ENCODE measurements around the gene C1orf232.

Gene C1orf232

DNA sequence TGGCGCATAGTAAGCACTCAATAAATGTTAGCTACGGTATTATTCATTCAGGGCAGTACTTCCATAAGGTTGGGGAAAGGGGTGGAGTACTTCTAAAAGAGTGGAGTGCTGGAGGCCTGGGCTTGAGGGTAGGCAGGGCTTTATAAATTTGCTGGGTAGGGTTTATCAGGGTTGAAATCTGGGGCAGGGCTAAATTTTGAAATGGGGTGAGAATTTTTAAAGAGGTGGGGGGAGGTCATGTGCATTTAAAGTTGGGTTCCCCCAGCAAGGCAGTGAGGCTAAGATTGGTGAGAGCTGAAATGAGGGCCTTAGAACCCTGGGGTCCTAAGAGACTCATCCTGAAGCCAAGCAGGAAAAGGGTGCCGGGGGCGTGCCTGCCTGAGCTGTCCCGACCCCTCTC is 31.6 kb upstream of the C1orf232 start:
- ChIA-PET CTCF (interaction anchor here (2.4 kb wide), 1 partner anchor 34 kb away, joined by 9 read pairs; the partner anchor contains the start of gene CEP85), POLR2A (no interaction called here)
- no peak for DNase-seq (ENCODE audit: extremely low spot score)
- TF ChIP-seq, protein P1, sequence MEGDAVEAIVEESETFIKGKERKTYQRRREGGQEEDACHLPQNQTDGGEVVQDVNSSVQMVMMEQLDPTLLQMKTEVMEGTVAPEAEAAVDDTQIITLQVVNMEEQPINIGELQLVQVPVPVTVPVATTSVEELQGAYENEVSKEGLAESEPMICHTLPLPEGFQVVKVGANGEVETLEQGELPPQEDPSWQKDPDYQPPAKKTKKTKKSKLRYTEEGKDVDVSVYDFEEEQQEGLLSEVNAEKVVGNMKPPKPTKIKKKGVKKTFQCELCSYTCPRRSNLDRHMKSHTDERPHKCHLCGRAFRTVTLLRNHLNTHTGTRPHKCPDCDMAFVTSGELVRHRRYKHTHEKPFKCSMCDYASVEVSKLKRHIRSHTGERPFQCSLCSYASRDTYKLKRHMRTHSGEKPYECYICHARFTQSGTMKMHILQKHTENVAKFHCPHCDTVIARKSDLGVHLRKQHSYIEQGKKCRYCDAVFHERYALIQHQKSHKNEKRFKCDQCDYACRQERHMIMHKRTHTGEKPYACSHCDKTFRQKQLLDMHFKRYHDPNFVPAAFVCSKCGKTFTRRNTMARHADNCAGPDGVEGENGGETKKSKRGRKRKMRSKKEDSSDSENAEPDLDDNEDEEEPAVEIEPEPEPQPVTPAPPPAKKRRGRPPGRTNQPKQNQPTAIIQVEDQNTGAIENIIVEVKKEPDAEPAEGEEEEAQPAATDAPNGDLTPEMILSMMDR (IDR thresholded peaks at IDR 0.05; ENCODE audit: control extremely low read depth, extremely low read depth, low read depth, missing control alignments): no peak

DNA sequence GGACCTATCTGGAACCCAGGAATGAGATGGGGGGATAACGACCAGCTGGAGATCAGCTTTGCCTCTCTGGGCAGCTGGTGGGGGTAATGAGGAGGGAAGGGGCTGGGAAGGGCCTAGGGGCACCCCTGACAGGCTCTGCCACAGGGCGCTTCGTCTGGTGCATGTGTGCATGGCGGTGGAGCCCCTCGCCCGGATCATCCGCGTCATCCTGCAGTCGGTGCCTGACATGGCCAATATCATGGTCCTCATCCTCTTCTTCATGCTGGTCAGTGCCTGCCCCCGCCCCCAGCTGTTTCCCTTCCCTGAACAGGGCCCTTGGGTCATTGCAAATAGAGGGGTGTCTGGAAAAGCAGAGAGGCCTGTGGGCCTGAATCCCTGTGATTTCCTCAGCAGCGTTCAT is 29.1 kb upstream of the C1orf232 start:
- TF ChIP-seq, protein P1 (IDR thresholded peaks at IDR 0.05; ENCODE audit: control extremely low read depth, extremely low read depth, low read depth, missing control alignments): no peak
- POLR2A ChIA-PET: no interaction called here
- CTCF ChIA-PET: interaction anchor here (0.8 kb wide), 2 partner anchors 28 to 36 kb away, joined by 3 to 4 read pairs; partner anchors contain the start of genes CEP85 and ZNF593
- no peak for DNase-seq (ENCODE audit: extremely low spot score)

DNA sequence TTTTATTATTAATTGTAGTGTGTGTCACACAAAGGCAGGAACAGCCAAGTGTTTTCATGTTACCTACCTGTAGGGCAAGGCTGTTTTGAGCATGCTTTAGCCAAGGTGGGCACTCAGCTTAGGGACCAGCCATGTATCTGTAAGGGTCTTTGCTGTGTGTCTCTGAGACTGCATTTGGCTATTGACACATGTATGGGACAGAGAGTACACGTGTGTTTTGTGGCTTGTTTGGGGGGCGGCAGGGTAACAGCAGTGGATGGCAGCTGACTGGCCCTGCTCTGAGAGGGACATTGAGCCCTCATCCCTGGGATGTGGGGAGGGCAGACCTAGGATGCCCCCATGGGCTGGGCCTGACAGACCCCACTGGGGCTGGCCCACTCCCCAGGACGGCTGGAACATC is 28.5 kb upstream of the C1orf232 start:
- CTCF ChIA-PET: interaction anchor here (0.8 kb wide), 2 partner anchors 27 to 37 kb away, joined by 3 to 4 read pairs; partner anchors contain the start of genes CEP85 and ZNF593
- no peak for DNase-seq (ENCODE audit: extremely low spot score)

DNA sequence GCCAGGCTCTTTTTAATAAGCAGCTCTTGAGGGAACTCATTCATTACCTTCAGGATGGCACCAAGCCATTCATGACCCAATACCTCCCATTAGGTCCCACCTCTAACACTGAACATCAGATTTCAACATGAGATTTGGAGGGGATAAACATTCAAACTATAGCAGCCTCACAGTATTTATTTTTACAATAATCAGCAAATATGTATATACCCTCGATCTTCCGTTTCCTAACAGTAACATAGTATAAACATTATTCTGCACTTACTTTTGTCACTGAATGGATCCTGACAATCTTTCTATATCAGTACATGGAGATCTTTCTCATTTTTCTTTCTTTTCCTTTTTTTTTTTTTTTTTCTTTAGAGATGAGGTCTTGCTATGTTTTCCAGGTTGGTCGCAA is 27.0 kb upstream of the C1orf232 start:
- ChIA-PET CTCF (interaction anchor here (1.2 to 1.4 kb wide), 2 partner anchors 9 to 167 kb away, joined by 3 to 5 read pairs; no protein-coding TSS in a partner anchor), POLR2A (no interaction called here)
- DNase-seq (ENCODE audit: extremely low spot score): no peak
- TF ChIP-seq, protein P1 (IDR thresholded peaks at IDR 0.05; ENCODE audit: control extremely low read depth, extremely low read depth, low read depth, missing control alignments): no peak

More for the DNA sequence above, 28.5 kb upstream of the C1orf232 start:
- TF ChIP-seq, protein P1 (IDR thresholded peaks at IDR 0.05; ENCODE audit: control extremely low read depth, extremely low read depth, low read depth, missing control alignments): no peak
- POLR2A ChIA-PET: no interaction called here

DNA sequence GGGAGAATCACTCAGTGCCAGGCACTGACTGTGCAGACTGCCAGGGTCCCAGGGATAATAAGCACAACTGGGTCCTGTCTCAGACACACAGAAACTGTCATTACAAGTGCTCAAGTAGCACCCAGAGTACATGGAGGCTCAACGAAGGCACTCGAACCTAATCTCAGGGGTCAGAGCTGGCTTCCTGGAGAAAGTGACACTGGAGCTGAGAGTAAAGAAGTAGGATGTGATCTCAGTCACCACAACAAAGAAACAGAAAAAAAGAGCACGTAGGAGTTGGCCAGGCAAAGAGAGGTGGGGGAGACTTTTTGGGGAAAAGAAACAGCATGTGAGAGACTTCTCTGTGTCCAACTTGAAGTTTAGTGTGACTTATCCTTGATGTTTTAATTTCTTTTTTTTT is 23.0 kb upstream of the C1orf232 start:
- ChIA-PET POLR2A (no interaction called here), CTCF (interaction anchor here (1.1 kb wide), 2 partner anchors 13 to 47 kb away, joined by 3 to 4 read pairs; no protein-coding TSS in a partner anchor)
- DNase-seq (ENCODE audit: extremely low spot score): peak; percentile 62
- TF ChIP-seq, protein P1 (IDR thresholded peaks at IDR 0.05; ENCODE audit: control extremely low read depth, extremely low read depth, low read depth, missing control alignments): no peak

DNA sequence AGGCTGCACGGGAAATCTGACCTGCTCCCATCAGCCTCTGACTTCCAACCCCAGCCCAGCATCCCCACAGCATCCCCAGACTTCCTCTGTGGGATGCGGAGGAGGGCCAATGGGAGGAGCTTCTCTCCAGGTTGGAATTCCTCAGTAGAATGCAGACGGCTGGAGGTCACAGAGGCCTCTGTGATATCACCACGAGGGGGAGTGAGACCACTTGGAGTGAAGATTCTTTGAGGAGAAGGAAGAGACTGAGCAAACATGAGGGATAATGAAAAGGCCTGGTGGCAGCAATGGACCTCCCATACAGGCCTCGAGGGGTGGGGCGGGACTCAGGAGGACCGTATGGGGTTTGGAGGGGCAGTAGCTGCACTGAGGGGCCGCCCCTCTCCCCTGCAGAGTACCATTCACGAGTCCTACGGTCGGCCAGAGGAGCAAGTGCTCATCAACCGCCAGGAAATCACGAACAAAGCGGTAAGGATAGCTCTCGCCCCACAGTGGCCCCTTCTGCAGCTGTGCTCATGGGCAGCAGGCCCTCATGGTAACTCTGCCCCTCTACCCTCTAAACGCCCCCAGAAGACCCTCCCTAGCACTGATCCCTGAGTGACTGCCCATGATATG is 21.7 kb upstream of the C1orf232 start, which contains the start of gene CATSPER4:
CATSPER4 (plus strand) TSS at position 230 of the 615 bp plus-strand sequence; CDS start at position 256, 26 bp downstream.
- DNase-seq (ENCODE audit: extremely low spot score): peak; percentile 29
- POLR2A ChIA-PET: no interaction called here
- CTCF ChIA-PET: interaction anchor here (1.0 to 2.7 kb wide), 5 partner anchors 10 to 44 kb away, joined by 3 to 8 read pairs (median 6); partner anchors contain the start of gene CEP85
- TF ChIP-seq, protein P1 (IDR thresholded peaks at IDR 0.05; ENCODE audit: control extremely low read depth, extremely low read depth, low read depth, missing control alignments): peak; percentile 18
